Kidney epithelial cell (primary cell): ENCODE results near the gene NUP210. TPM values are rescaled to one million over a fixed set of nuclear protein-coding genes. Genes with fewer than 3 reads are reported as not detected.

ENCODE experiments used
- DNase-seq: peaks from one replicate; pipeline ENCODE4 v3.0.0-alpha.2; 2010; ENCODE audit warnings: low read depth
- H3K27me3 ChIP-seq: 2 replicates; pipeline ENCODE4 v1.6.0; 2011; ENCODE audit warnings: low read length; ENCODE audit not compliant: control insufficient read depth, insufficient read depth
- H3K36me3 ChIP-seq: 2 replicates; pipeline ENCODE4 v1.5.1; 2011; ENCODE audit warnings: low read length; ENCODE audit not compliant: control insufficient read depth, insufficient read depth
- H3K4me3 ChIP-seq: 2 replicates; pipeline ENCODE4 v1.5.1; 2011; ENCODE audit warnings: low read depth, mild to moderate bottlenecking, control low read depth, low read length
- CTCF ChIP-seq: IDR thresholded peaks from 2 replicates; pipeline ENCODE4 v1.5.1; 2011; ENCODE audit warnings: mild to moderate bottlenecking, moderate library complexity, low read length, control low read depth, inconsistent platforms; ENCODE audit not compliant: insufficient read depth, poor library complexity, severe bottlenecking
- total RNA-seq: library from RNA; depleted of rRNA; stranded (reverse); fragments of >200 nt; gene quantifications from 2 replicates; pipeline ENCODE4 v1.2.3, GENCODE V29; 2015

Gene NUP210
- total RNA-seq, 1 donor from 2014 or later, result 36.2 TPM

GRCh38 chr3:13345284-13345683 is 74.8 kb downstream of the NUP210 start:
- Histone ChIP-seq H3K27me3 (no peaks in the 10 kb centered on the region), H3K4me3 (no peak overlapping the region), H3K36me3 (peaks cover 1% of the 10 kb centered on the region)
- DNase-seq, result no peak
- TF ChIP-seq CTCF, result no peak

GRCh38 chr3:13344663-13345062 is 75.5 kb downstream of the NUP210 start:
- DNase-seq, result no peak
- H3K4me3 ChIP-seq, result no peak overlapping the region
- TF ChIP-seq CTCF, result no peak

GRCh38 chr3:13343601-13344000 is 76.5 kb downstream of the NUP210 start:
- Histone ChIP-seq H3K27me3 (no peaks in the 10 kb centered on the region), H3K4me3 (no peak overlapping the region), H3K36me3 (peaks cover 1% of the 10 kb centered on the region)
- TF ChIP-seq CTCF, result no peak
- no peak for DNase-seq

More at GRCh38 chr3:13344663-13345062, 75.5 kb downstream of the NUP210 start:
- Histone ChIP-seq H3K36me3 (peaks cover 1% of the 10 kb centered on the region), H3K27me3 (no peaks in the 10 kb centered on the region)

GRCh38 chr3:13341229-13341905 is 78.8 kb downstream of the NUP210 start:
- H3K27me3 ChIP-seq, result no peaks in the 10 kb centered on the region
- TF ChIP-seq CTCF, result no peak
- no peak overlapping the region for H3K4me3 ChIP-seq
- peaks cover 1% of the 10 kb centered on the region for H3K36me3 ChIP-seq
- DNase-seq, result no peak

- TF ChIP-seq CTCF, result no peak
- DNase-seq, result no peak
- no peaks in the 10 kb centered on the region for H3K27me3 ChIP-seq
- peaks cover 1% of the 10 kb centered on the region for H3K36me3 ChIP-seq
- H3K4me3 ChIP-seq, result no peak overlapping the region
Measured at GRCh38 chr3:13339833-13340232, 80.3 kb downstream of the NUP210 start.

GRCh38 chr3:13338996-13339395 is 81.1 kb downstream of the NUP210 start:
- Histone ChIP-seq H3K36me3 (peaks cover 1% of the 10 kb centered on the region), H3K4me3 (no peak overlapping the region), H3K27me3 (no peaks in the 10 kb centered on the region)
- no peak for DNase-seq
- no peak for TF ChIP-seq CTCF
